Right atrium auricular region (tissue), 2 donors: ENCODE results near the gene NR2F1-AS1. TPM values are rescaled to one million over a fixed set of nuclear protein-coding genes. Genes with fewer than 3 reads are reported as not detected.

Source experiments
- DNase-seq: peaks from one replicate; pipeline ENCODE4 v3.0.0-alpha.2; 2019; ENCODE audit warnings: low spot score
- H3K27ac ChIP-seq, 2 donors: fragments of 200-600 bp; sonication (generic); 1 replicate in 1 of 2; 2 replicates in 1 of 2; pipeline ENCODE4 v1.5.1; 2016 to 2019
- H3K27me3 ChIP-seq, 2 donors: fragments of 200-600 bp; sonication (generic); one replicate each; pipeline versions ENCODE4 v1.5.1 to v1.6.0; 2017 to 2019
- H3K36me3 ChIP-seq: fragments of 200-600 bp; sonication (generic); one replicate; pipeline ENCODE4 v1.5.1; 2016
- H3K4me1 ChIP-seq, 2 donors: fragments of 200-600 bp; sonication (generic); one replicate each; pipeline versions ENCODE4 v1.5.1 to v1.6.0; 2017 to 2019
- H3K4me3 ChIP-seq, 2 donors: fragments of 200-600 bp; sonication (generic); 1 replicate in 1 of 2; 2 replicates in 1 of 2; pipeline ENCODE4 v1.5.1; 2017 to 2019; ENCODE audit warnings: mild to moderate bottlenecking in 1 of 2, moderate library complexity in 1 of 2
- H3K9me3 ChIP-seq, 2 donors: fragments of 200-600 bp; sonication (generic); one replicate each; pipeline ENCODE4 v1.5.1; 2019
- CTCF ChIP-seq, 2 donors: fragments of 200-600 bp; sonication (generic); IDR thresholded peaks; one replicate each; pipeline ENCODE4 v1.5.1; 2019; ENCODE audit warnings: antibody characterized with exemption in 2 of 2
- total RNA-seq, 2 donors: library from RNA; depleted of rRNA; stranded (reverse); fragments of >200 nt; gene quantifications; one replicate each; pipeline ENCODE4 v1.1.0, GENCODE V29; 2016

Gene NR2F1-AS1
- total RNA-seq, 2 donors from 2014 or later, result 7.1 to 11.0 TPM

- Histone ChIP-seq H3K36me3 (no peaks in the 10 kb centered on the region), H3K9me3 (no peaks in the 10 kb centered on the region), H3K27ac (peak overlapping the region; percentile 69 to 85), H3K4me3 (no peak overlapping the region), H3K27me3 (peaks cover 0 to 4% of the 10 kb centered on the region in 2 donors), H3K4me1 (peaks cover 0 to 48% of the 10 kb centered on the region in 2 donors)
- TF ChIP-seq CTCF (IDR thresholded peaks at IDR 0.05), result no peak
- no peak for DNase-seq
Measured at GRCh38 chr5:93596676-93597490, 15.9 kb upstream of the NR2F1-AS1 start.

- no peak for TF ChIP-seq CTCF (IDR thresholded peaks at IDR 0.05)
- no peak overlapping the region for H3K4me3 ChIP-seq
- no peaks in the 10 kb centered on the region for H3K9me3 ChIP-seq
- peak overlapping the region; percentile 69 to 85 for H3K27ac ChIP-seq
- H3K27me3 ChIP-seq, result peaks cover 0 to 4% of the 10 kb centered on the region in 2 donors
- no peaks in the 10 kb centered on the region for H3K36me3 ChIP-seq
- peaks cover 0 to 54% of the 10 kb centered on the region in 2 donors for H3K4me1 ChIP-seq
- no peak for DNase-seq
Measured at GRCh38 chr5:93596310-93596675, 15.3 kb upstream of the NR2F1-AS1 start.

- TF ChIP-seq CTCF (IDR thresholded peaks at IDR 0.05), result no peak
- no peak for DNase-seq
- H3K27ac ChIP-seq, result peak overlapping the region; percentile 71 to 85
Measured at GRCh38 chr5:93595420-93596147, 14.6 kb upstream of the NR2F1-AS1 start.

GRCh38 chr5:93594591-93595419 is 13.8 kb upstream of the NR2F1-AS1 start:
- no peak for TF ChIP-seq CTCF (IDR thresholded peaks at IDR 0.05)
- peaks cover 0 to 67% of the 10 kb centered on the region in 2 donors for H3K4me1 ChIP-seq
- H3K27me3 ChIP-seq, result peaks cover 0 to 4% of the 10 kb centered on the region in 2 donors
- H3K36me3 ChIP-seq, result no peaks in the 10 kb centered on the region
- peak overlapping the region in 1 of 2 donors; percentile 14 for H3K4me3 ChIP-seq
- H3K9me3 ChIP-seq, result no peaks in the 10 kb centered on the region
- peak overlapping the region; percentile 71 to 85 for H3K27ac ChIP-seq
- DNase-seq, result no peak

More at GRCh38 chr5:93595420-93596147, 14.6 kb upstream of the NR2F1-AS1 start:
- peaks cover 0 to 60% of the 10 kb centered on the region in 2 donors for H3K4me1 ChIP-seq
- H3K36me3 ChIP-seq, result no peaks in the 10 kb centered on the region
- peaks cover 0 to 4% of the 10 kb centered on the region in 2 donors for H3K27me3 ChIP-seq
- peak overlapping the region in 1 of 2 donors; percentile 14 for H3K4me3 ChIP-seq
- H3K9me3 ChIP-seq, result no peaks in the 10 kb centered on the region

GRCh38 chr5:93593476-93594131 is 12.6 kb upstream of the NR2F1-AS1 start:
- Histone ChIP-seq H3K27ac (peak overlapping the region; percentile 26 to 55), H3K36me3 (peaks cover 4% of the 10 kb centered on the region), H3K9me3 (no peaks in the 10 kb centered on the region), H3K27me3 (peaks cover 0 to 4% of the 10 kb centered on the region in 2 donors), H3K4me1 (peaks cover 0 to 66% of the 10 kb centered on the region in 2 donors), H3K4me3 (peak overlapping the region in 1 of 2 donors; percentile 16)
- DNase-seq, result no peak
- no peak for TF ChIP-seq CTCF (IDR thresholded peaks at IDR 0.05)
